ENCODE measurements around the gene MRC1.

- TF ChIP-seq, protein P1, sequence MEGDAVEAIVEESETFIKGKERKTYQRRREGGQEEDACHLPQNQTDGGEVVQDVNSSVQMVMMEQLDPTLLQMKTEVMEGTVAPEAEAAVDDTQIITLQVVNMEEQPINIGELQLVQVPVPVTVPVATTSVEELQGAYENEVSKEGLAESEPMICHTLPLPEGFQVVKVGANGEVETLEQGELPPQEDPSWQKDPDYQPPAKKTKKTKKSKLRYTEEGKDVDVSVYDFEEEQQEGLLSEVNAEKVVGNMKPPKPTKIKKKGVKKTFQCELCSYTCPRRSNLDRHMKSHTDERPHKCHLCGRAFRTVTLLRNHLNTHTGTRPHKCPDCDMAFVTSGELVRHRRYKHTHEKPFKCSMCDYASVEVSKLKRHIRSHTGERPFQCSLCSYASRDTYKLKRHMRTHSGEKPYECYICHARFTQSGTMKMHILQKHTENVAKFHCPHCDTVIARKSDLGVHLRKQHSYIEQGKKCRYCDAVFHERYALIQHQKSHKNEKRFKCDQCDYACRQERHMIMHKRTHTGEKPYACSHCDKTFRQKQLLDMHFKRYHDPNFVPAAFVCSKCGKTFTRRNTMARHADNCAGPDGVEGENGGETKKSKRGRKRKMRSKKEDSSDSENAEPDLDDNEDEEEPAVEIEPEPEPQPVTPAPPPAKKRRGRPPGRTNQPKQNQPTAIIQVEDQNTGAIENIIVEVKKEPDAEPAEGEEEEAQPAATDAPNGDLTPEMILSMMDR (conservative IDR thresholded peaks at IDR 0.05; ENCODE audit: low read length), result no peak
- no peak for TF ChIP-seq EZH2phosphoT487 (IDR thresholded peaks at IDR 0.05; ENCODE audit: borderline replicate concordance)
Measured at GRCh38 chr10:17907641-17908040, 98.5 kb downstream of the MRC1 start.

Measured in Loucy (cell line).